HepG2 (cell line): ENCODE measurements around the gene PCCB. TPM values are rescaled to one million over a fixed set of nuclear protein-coding genes. Genes with fewer than 3 reads are reported as not detected.
"Not testable (repeated sequence)": the region's sequence is repeated elsewhere in the genome, so short reads cannot be mapped to it uniquely, and the experiment has no call there.

Source experiments
- ATAC-seq: fragments of 200-7000 bp; cut with Tn5 transposase; 3 replicates; pipeline ENCODE4 v1.9.1; 2020; ENCODE audit warnings: mild to moderate bottlenecking, moderate library complexity
- BruUV-seq: library from RNA; stranded (reverse); fragments of 400-500 nt; replicated peaks from 2 replicates; lab custom pipeline; 2021; lab: Mats Ljungman, UMichigan
- CTCF ChIA-PET: fragments of 300-600 bp; formaldehyde crosslinking; extraction: SDS; loops from one replicate; lab custom pipeline; 2021; ENCODE audit warnings: low total read pairs, inconsistent platforms, low intra/inter-chr PET ratio; lab: Yijun Ruan, JAX
- POLR2A ChIA-PET: fragments of 350-600 bp; sonication (Branson Sonifier 250); formaldehyde crosslinking; loops from one replicate; lab custom pipeline; 2020; ENCODE audit warnings: antibody characterized with exemption, inconsistent platforms; lab: Yijun Ruan, JAX
- DNase-seq: peaks from one replicate; pipeline ENCODE4 v3.0.0-alpha.2; 2015; ENCODE audit warnings: low spot score
- FAIRE-seq: peaks from 3 replicates; lab custom pipeline; 2011; peaks lifted over from hg19 to GRCh38; lab: Jason Lieb, UNC
- H2AFZ ChIP-seq: one replicate; pipeline ENCODE4 v1.6.1; 2011; ENCODE audit warnings: low read length, inconsistent platforms
- H3K27ac ChIP-seq: fragments of 300-600 bp; 3 replicates; pipeline ENCODE4 v1.8.0; 2011; ENCODE audit warnings: mixed run types, mild to moderate bottlenecking, mixed read lengths, low read length, inconsistent platforms; ENCODE audit not compliant: insufficient read depth; ENCODE audit errors: extremely low read length
- H3K27me3 ChIP-seq, 2 experiments: fragments of 200-600 bp in 1 of 2; 2 replicates in 1 of 2; 3 replicates in 1 of 2; pipeline versions ENCODE4 v1.6.0 to v1.8.0; 2011; ENCODE audit warnings: low read length in 2 of 2, mild to moderate bottlenecking in 2 of 2, moderate library complexity in 2 of 2, inconsistent platforms in 1 of 2; ENCODE audit not compliant: insufficient read depth in 2 of 2, control insufficient read depth in 1 of 2
- H3K36me3 ChIP-seq, 2 experiments: fragments of 200-600 bp in 1 of 2; replicated peaks in 1 of 2; 2 replicates in 1 of 2; 3 replicates in 1 of 2; pipeline versions ENCODE4 v1.5.1 to v1.8.0; 2011; ENCODE audit warnings: low read length in 2 of 2, inconsistent platforms in 1 of 2; ENCODE audit not compliant: insufficient read depth in 2 of 2, control insufficient read depth in 1 of 2
- H3K4me1 ChIP-seq: 2 replicates; pipeline ENCODE4 v1.5.1; 2012; ENCODE audit warnings: low read length, inconsistent platforms; ENCODE audit not compliant: insufficient read depth
- H3K4me2 ChIP-seq: 2 replicates; pipeline ENCODE4 v1.6.0; 2011; ENCODE audit warnings: low read depth, low read length, inconsistent platforms
- H3K4me3 ChIP-seq, 3 experiments: fragments of 200-600 bp in 1 of 3; sonication (generic), shearing (Covaris generic) in 1 of 3; replicated peaks in 1 of 3; 2 replicates each; pipeline ENCODE4 v1.5.1; 2011 to 2016; ENCODE audit warnings: low read length in 3 of 3, inconsistent platforms in 2 of 3, low read depth in 2 of 3, mild to moderate bottlenecking in 2 of 3, control low read depth in 1 of 3, mixed read lengths in 1 of 3; ENCODE audit not compliant: insufficient read depth in 1 of 3
- H3K79me2 ChIP-seq: one replicate; pipeline ENCODE4 v1.6.1; 2011; ENCODE audit warnings: low read length, inconsistent platforms; ENCODE audit not compliant: insufficient read depth
- H3K9ac ChIP-seq: 2 replicates; pipeline ENCODE4 v1.6.0; 2011; ENCODE audit warnings: mild to moderate bottlenecking, low read depth, low read length, inconsistent platforms; ENCODE audit not compliant: insufficient read depth
- H3K9me3 ChIP-seq: 2 replicates; pipeline ENCODE4 v1.5.1; 2012; ENCODE audit warnings: mild to moderate bottlenecking, low read length
- H4K20me1 ChIP-seq: 2 replicates; pipeline ENCODE4 v1.6.0; 2011; ENCODE audit warnings: inconsistent platforms, mild to moderate bottlenecking, low read length, moderate library complexity; ENCODE audit not compliant: insufficient read depth
- DMAP1 ChIP-seq: IDR thresholded peaks from 2 replicates; pipeline ENCODE4 v1.6.1; 2016
- ZNF121 ChIP-seq: sonication (generic); formaldehyde crosslinking; IDR thresholded peaks from 2 replicates; pipeline ENCODE4 v1.5.0; 2020; ENCODE audit warnings: mild to moderate bottlenecking, missing genetic modification reagents
- ZNF354B ChIP-seq: sonication (generic); formaldehyde crosslinking; IDR thresholded peaks from 2 replicates; pipeline ENCODE4 v1.8.0; 2022; ENCODE audit warnings: mild to moderate bottlenecking, missing genetic modification reagents
- WGBS: methylation state at CpG from one replicate; pipeline ENCODE4 v1.1.6; 2017; ENCODE audit warnings: low lambda C conversion rate; 5-methylcytosine and 5-hydroxymethylcytosine counted together
- in situ Hi-C: cut with HindIII; loops from 2 replicates; pipeline ENCODE4 v1.10.0; 2017; ENCODE audit warnings: low pct_unique_long_range_greater_than_20kb; ENCODE audit not compliant: extremely low pct_ligation_motif_present
- intact Hi-C: fragments of 100-400 bp; cut with micrococcal nuclease; formaldehyde crosslinking; loops from one replicate; pipeline ENCODE4 v1.10.0; 2022; ENCODE audit not compliant: unreplicated experiment
- polyA plus RNA-seq, 8 experiments: library from polyadenylated mRNA; depleted of rRNA in 3 of 8; stranded (reverse) in 7 of 8; unstranded in 1 of 8; fragments of >200 nt; fragmentation: Illumina TruSeq in 4 of 8; extraction: Trizol in 4 of 8; gene quantifications; 2 replicates each; pipeline versions ENCODE4 v1.2.1 to v1.2.3, GENCODE V29; 2011 to 2016; ENCODE audit warnings: low read depth in 4 of 8, missing spikeins in 1 of 8, mixed read lengths in 1 of 8; ENCODE audit not compliant: insufficient read depth in 1 of 8
- total RNA-seq, 5 experiments: library from RNA; depleted of rRNA; stranded (reverse); fragments of >200 nt; fragmentation: Illumina TruSeq; extraction: Trizol; gene quantifications; 2 replicates each; pipeline ENCODE4 v1.2.3, GENCODE V29; 2016; ENCODE audit warnings: low read depth in 1 of 5
- TF ChIP-seq, protein P1 (sequence below): sonication (generic); formaldehyde crosslinking; IDR thresholded peaks from 2 replicates; pipeline ENCODE4 v1.5.1; 2020; ENCODE audit warnings: missing genetic modification reagents, mild to moderate bottlenecking, borderline replicate concordance

PCCB gene
- total and polyA plus RNA-seq, 2 of the 13 experiments (the other 11 are each of a cell fraction or from before 2014, with no cell fraction given): 84.1 to 88.7 TPM

DNA sequence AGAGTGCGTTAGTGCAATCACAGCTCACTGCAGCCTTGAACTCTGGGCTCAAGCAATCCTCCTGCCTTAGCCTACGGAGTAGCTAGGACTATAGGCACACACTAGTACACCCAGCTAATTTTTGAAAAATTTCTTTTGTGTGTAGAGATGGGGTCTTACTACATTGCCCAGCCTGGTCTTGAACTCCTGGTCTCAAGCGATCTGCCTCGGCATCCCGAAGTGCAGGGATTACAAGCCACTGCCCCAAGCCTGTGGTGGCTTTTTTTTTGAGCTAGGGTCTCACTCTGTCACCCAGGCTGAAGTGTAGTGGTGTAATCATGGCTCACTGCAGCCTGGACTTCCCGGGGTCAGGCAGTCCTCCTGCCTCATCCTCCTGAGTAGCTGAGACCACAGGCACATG is 17.1 kb downstream of the PCCB start:
- ChIA-PET CTCF (no interaction called here), POLR2A (interaction anchor here (1.2 to 1.4 kb wide), 2 partner anchors 11 to 70 kb away, joined by 3 read pairs; no protein-coding TSS in a partner anchor)
- in situ Hi-C loops: no loop called here
- intact Hi-C loops: no loop called here
- ATAC-seq: peak; percentile 36; the same call in 1 of the 3 replicates
- Histone ChIP-seq H3K4me1 (no peaks in the 10 kb centered on the region), H3K4me2 (no peak overlapping the region), H3K9me3 (no peaks in the 10 kb centered on the region), H3K27me3 (no peaks in the 10 kb centered on the region), H3K36me3 (peaks cover 6 to 26% of the 10 kb centered on the region in 2 experiments), H3K27ac (no peak overlapping the region), H3K79me2 (peaks cover 3% of the 10 kb centered on the region), H2AFZ (no peak overlapping the region)
- FAIRE-seq: no peak
- no TSS peak for BruUV-seq
- 89% methylated on average over 6 of the region's 6 CpGs for WGBS
- TF ChIP-seq, protein P1, sequence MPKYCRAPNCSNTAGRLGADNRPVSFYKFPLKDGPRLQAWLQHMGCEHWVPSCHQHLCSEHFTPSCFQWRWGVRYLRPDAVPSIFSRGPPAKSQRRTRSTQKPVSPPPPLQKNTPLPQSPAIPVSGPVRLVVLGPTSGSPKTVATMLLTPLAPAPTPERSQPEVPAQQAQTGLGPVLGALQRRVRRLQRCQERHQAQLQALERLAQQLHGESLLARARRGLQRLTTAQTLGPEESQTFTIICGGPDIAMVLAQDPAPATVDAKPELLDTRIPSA (CRISPR knock-in tag): no peak
- peak; percentile 80 for TF ChIP-seq ZNF121 (CRISPR knock-in tag)
- TF ChIP-seq, all 625 proteins: peak for 1
- Histone ChIP-seq H4K20me1 (no peaks in the 10 kb centered on the region), H3K9ac (no peak overlapping the region), H3K4me3 (no peak overlapping the region)
- no peak for DNase-seq

DNA sequence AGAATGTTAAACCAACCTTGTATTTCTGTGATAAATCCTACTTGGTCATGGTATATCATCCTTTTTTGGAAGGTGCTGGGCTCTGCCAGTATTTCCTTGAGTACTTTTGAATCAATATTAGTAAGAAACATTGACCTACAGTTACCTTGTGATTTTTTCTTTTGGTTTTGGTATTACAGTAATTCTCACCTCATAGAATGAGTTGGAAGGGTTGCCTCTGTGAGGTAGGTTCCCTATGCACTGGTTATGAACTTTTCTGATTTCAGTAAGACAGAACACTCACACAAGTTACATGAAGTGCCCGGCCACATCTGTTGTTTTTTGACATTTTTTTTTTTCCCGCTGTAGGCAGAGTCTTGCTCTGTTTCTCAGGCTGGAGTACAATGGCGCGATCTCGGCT is 20.0 kb downstream of the PCCB start:
- no peaks in the 10 kb centered on the region for H3K27me3 ChIP-seq
- no peak for FAIRE-seq
- H3K9ac ChIP-seq: no peak overlapping the region
- TF ChIP-seq ZNF354B (CRISPR knock-in tag): no peak
- no peak for TF ChIP-seq DMAP1 (CRISPR knock-in tag)
- H3K79me2 ChIP-seq: peaks cover 16% of the 10 kb centered on the region
- ChIA-PET POLR2A (no interaction called here), CTCF (no interaction called here)
- H3K4me3 ChIP-seq: no peak overlapping the region
- no peak for DNase-seq
- in situ Hi-C loops (no loop called here), intact Hi-C loops (no loop called here)
- H2AFZ ChIP-seq: no peak overlapping the region
- WGBS: 95% methylated on average over 5 of the region's 5 CpGs
- BruUV-seq: no TSS peak
- no peak overlapping the region for H3K27ac ChIP-seq
- peaks cover 3 to 9% of the 10 kb centered on the region in 2 experiments; a peak in 3 of 5 replicates for H3K36me3 ChIP-seq
- H3K9me3 ChIP-seq: no peaks in the 10 kb centered on the region
- no peak overlapping the region for H3K4me2 ChIP-seq
- no peaks in the 10 kb centered on the region for H4K20me1 ChIP-seq
- H3K4me1 ChIP-seq: no peaks in the 10 kb centered on the region
- ATAC-seq: no peak

DNA sequence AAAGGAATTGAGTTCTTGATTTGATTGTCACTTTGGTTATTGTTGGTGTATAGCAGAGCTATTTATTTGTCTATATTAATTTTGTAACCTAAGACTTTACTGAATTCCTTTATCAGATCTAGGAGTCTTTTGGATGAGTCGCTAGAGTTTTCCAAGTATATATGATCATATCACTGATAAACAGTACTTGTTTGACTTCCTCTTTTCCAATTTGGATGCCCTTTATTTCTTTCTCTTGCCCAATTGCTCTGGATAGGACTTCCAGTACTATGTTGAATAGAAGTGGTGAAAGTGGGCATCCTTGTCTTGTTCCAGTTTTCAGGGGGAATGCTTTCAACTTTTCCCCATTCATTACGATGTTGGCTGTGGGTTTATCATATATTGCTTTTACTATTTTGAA is 21.5 kb downstream of the PCCB start:
- peaks cover 3 to 12% of the 10 kb centered on the region in 2 experiments; a peak in 3 of 5 replicates for H3K36me3 ChIP-seq
- H3K4me1 ChIP-seq, intact Hi-C loops, H3K27me3 ChIP-seq, ATAC-seq, POLR2A ChIA-PET, H2AFZ ChIP-seq, DNase-seq, BruUV-seq, H3K9me3 ChIP-seq, FAIRE-seq, H3K27ac ChIP-seq, H3K4me3 ChIP-seq, H3K4me2 ChIP-seq, H3K9ac ChIP-seq, in situ Hi-C loops, H4K20me1 ChIP-seq, CTCF ChIA-PET: not testable (repeated sequence)
- WGBS: 88% methylated on average over 2 of the region's 2 CpGs
- H3K79me2 ChIP-seq: peaks cover 20% of the 10 kb centered on the region
